HepG2 (cell line): Measurements from ENCODE around the gene COQ8B. TPM values are rescaled to one million over a fixed set of nuclear protein-coding genes. Genes with fewer than 3 reads are reported as not detected.
A peak's percentile ranks its signal among the peaks of the same experiment; 100 is the strongest.

Source experiments
- ATAC-seq: fragments of 200-7000 bp; cut with Tn5 transposase; 3 replicates; pipeline ENCODE4 v1.9.1; 2020; ENCODE audit warnings: mild to moderate bottlenecking, moderate library complexity
- BruUV-seq: library from RNA; stranded (reverse); fragments of 400-500 nt; replicated peaks from 2 replicates; lab custom pipeline; 2021; lab: Mats Ljungman, UMichigan
- CTCF ChIA-PET: fragments of 300-600 bp; formaldehyde crosslinking; extraction: SDS; loops from one replicate; lab custom pipeline; 2021; ENCODE audit warnings: low total read pairs, inconsistent platforms, low intra/inter-chr PET ratio; lab: Yijun Ruan, JAX
- POLR2A ChIA-PET: fragments of 350-600 bp; sonication (Branson Sonifier 250); formaldehyde crosslinking; loops from one replicate; lab custom pipeline; 2020; ENCODE audit warnings: antibody characterized with exemption, inconsistent platforms; lab: Yijun Ruan, JAX
- DNase-seq: peaks from one replicate; pipeline ENCODE4 v3.0.0-alpha.2; 2015; ENCODE audit warnings: low spot score
- FAIRE-seq: peaks from 3 replicates; lab custom pipeline; 2011; peaks lifted over from hg19 to GRCh38; lab: Jason Lieb, UNC
- H2AFZ ChIP-seq: one replicate; pipeline ENCODE4 v1.6.1; 2011; ENCODE audit warnings: low read length, inconsistent platforms
- H3K27ac ChIP-seq: fragments of 300-600 bp; 3 replicates; pipeline ENCODE4 v1.8.0; 2011; ENCODE audit warnings: mixed run types, mild to moderate bottlenecking, mixed read lengths, low read length, inconsistent platforms; ENCODE audit not compliant: insufficient read depth; ENCODE audit errors: extremely low read length
- H3K27me3 ChIP-seq, 2 experiments: fragments of 200-600 bp in 1 of 2; 2 replicates in 1 of 2; 3 replicates in 1 of 2; pipeline versions ENCODE4 v1.6.0 to v1.8.0; 2011; ENCODE audit warnings: low read length in 2 of 2, mild to moderate bottlenecking in 2 of 2, moderate library complexity in 2 of 2, inconsistent platforms in 1 of 2; ENCODE audit not compliant: insufficient read depth in 2 of 2, control insufficient read depth in 1 of 2
- H3K36me3 ChIP-seq, 2 experiments: fragments of 200-600 bp in 1 of 2; replicated peaks in 1 of 2; 2 replicates in 1 of 2; 3 replicates in 1 of 2; pipeline versions ENCODE4 v1.5.1 to v1.8.0; 2011; ENCODE audit warnings: low read length in 2 of 2, inconsistent platforms in 1 of 2; ENCODE audit not compliant: insufficient read depth in 2 of 2, control insufficient read depth in 1 of 2
- H3K4me1 ChIP-seq: 2 replicates; pipeline ENCODE4 v1.5.1; 2012; ENCODE audit warnings: low read length, inconsistent platforms; ENCODE audit not compliant: insufficient read depth
- H3K4me2 ChIP-seq: 2 replicates; pipeline ENCODE4 v1.6.0; 2011; ENCODE audit warnings: low read depth, low read length, inconsistent platforms
- H3K4me3 ChIP-seq, 3 experiments: fragments of 200-600 bp in 1 of 3; sonication (generic), shearing (Covaris generic) in 1 of 3; replicated peaks in 1 of 3; 2 replicates each; pipeline ENCODE4 v1.5.1; 2011 to 2016; ENCODE audit warnings: low read length in 3 of 3, inconsistent platforms in 2 of 3, low read depth in 2 of 3, mild to moderate bottlenecking in 2 of 3, control low read depth in 1 of 3, mixed read lengths in 1 of 3; ENCODE audit not compliant: insufficient read depth in 1 of 3
- H3K79me2 ChIP-seq: one replicate; pipeline ENCODE4 v1.6.1; 2011; ENCODE audit warnings: low read length, inconsistent platforms; ENCODE audit not compliant: insufficient read depth
- H3K9ac ChIP-seq: 2 replicates; pipeline ENCODE4 v1.6.0; 2011; ENCODE audit warnings: mild to moderate bottlenecking, low read depth, low read length, inconsistent platforms; ENCODE audit not compliant: insufficient read depth
- H3K9me3 ChIP-seq: 2 replicates; pipeline ENCODE4 v1.5.1; 2012; ENCODE audit warnings: mild to moderate bottlenecking, low read length
- H4K20me1 ChIP-seq: 2 replicates; pipeline ENCODE4 v1.6.0; 2011; ENCODE audit warnings: inconsistent platforms, mild to moderate bottlenecking, low read length, moderate library complexity; ENCODE audit not compliant: insufficient read depth
- IRX3 ChIP-seq: sonication (generic); formaldehyde crosslinking; IDR thresholded peaks from 2 replicates; pipeline ENCODE4 v1.8.1; 2023; ENCODE audit warnings: mild to moderate bottlenecking, low read depth, missing genetic modification reagents, borderline replicate concordance
- XBP1 ChIP-seq: sonication (generic); formaldehyde crosslinking; IDR thresholded peaks from 2 replicates; pipeline ENCODE4 v1.5.0; 2020; ENCODE audit warnings: missing genetic modification reagents
- ZFP36L1 ChIP-seq: sonication (generic); formaldehyde crosslinking; IDR thresholded peaks from 2 replicates; pipeline ENCODE4 v1.8.0; 2022; ENCODE audit warnings: mild to moderate bottlenecking, missing genetic modification reagents, moderate library complexity
- ZNF564 ChIP-seq: sonication (generic); formaldehyde crosslinking; IDR thresholded peaks from 2 replicates; pipeline ENCODE4 v1.8.1; 2023; ENCODE audit warnings: mild to moderate bottlenecking, missing genetic modification reagents
- ZNF788 ChIP-seq: sonication (generic); formaldehyde crosslinking; IDR thresholded peaks from 2 replicates; pipeline ENCODE4 v1.5.0; 2020; ENCODE audit warnings: mild to moderate bottlenecking, missing genetic modification reagents, borderline replicate concordance
- WGBS: methylation state at CpG from one replicate; pipeline ENCODE4 v1.1.6; 2017; ENCODE audit warnings: low lambda C conversion rate; 5-methylcytosine and 5-hydroxymethylcytosine counted together
- in situ Hi-C: cut with HindIII; loops from 2 replicates; pipeline ENCODE4 v1.10.0; 2017; ENCODE audit warnings: low pct_unique_long_range_greater_than_20kb; ENCODE audit not compliant: extremely low pct_ligation_motif_present
- intact Hi-C: fragments of 100-400 bp; cut with micrococcal nuclease; formaldehyde crosslinking; loops from one replicate; pipeline ENCODE4 v1.10.0; 2022; ENCODE audit not compliant: unreplicated experiment
- polyA plus RNA-seq, 8 experiments: library from polyadenylated mRNA; depleted of rRNA in 3 of 8; stranded (reverse) in 7 of 8; unstranded in 1 of 8; fragments of >200 nt; fragmentation: Illumina TruSeq in 4 of 8; extraction: Trizol in 4 of 8; gene quantifications; 2 replicates each; pipeline versions ENCODE4 v1.2.1 to v1.2.3, GENCODE V29; 2011 to 2016; ENCODE audit warnings: low read depth in 4 of 8, missing spikeins in 1 of 8, mixed read lengths in 1 of 8; ENCODE audit not compliant: insufficient read depth in 1 of 8
- total RNA-seq, 5 experiments: library from RNA; depleted of rRNA; stranded (reverse); fragments of >200 nt; fragmentation: Illumina TruSeq; extraction: Trizol; gene quantifications; 2 replicates each; pipeline ENCODE4 v1.2.3, GENCODE V29; 2016; ENCODE audit warnings: low read depth in 1 of 5
- TF ChIP-seq, protein P1 (sequence below), 2 experiments: sonication (generic) in 1 of 2; formaldehyde crosslinking in 1 of 2; IDR thresholded peaks; 2 replicates each; pipeline versions ENCODE4 v1.4.0 to v1.6.1; 2016 to 2020; ENCODE audit warnings: borderline replicate concordance in 1 of 2, low read depth in 1 of 2, mild to moderate bottlenecking in 1 of 2, missing genetic modification reagents in 1 of 2
- TF ChIP-seq, protein P2 (sequence below): sonication (generic); formaldehyde crosslinking; IDR thresholded peaks from 2 replicates; pipeline ENCODE4 v1.5.0; 2020; ENCODE audit warnings: missing genetic modification reagents, mild to moderate bottlenecking, borderline replicate concordance
- TF ChIP-seq, protein P3 (sequence below): sonication (generic); formaldehyde crosslinking; IDR thresholded peaks from 2 replicates; pipeline ENCODE4 v1.5.0; 2020; ENCODE audit warnings: missing genetic modification reagents
- TF ChIP-seq, protein P4 (sequence below): sonication (generic); formaldehyde crosslinking; IDR thresholded peaks from 2 replicates; pipeline ENCODE4 v1.8.0; 2022; ENCODE audit warnings: mild to moderate bottlenecking, missing genetic modification reagents, moderate library complexity
- TF ChIP-seq, protein P5 (sequence below): sonication (generic); formaldehyde crosslinking; IDR thresholded peaks from 2 replicates; pipeline ENCODE4 v1.9.0; 2021; ENCODE audit warnings: missing genetic modification reagents, borderline replicate concordance

Gene COQ8B
- total and polyA plus RNA-seq, 2 of the 13 experiments (the other 11 are each of a cell fraction or from before 2014, with no cell fraction given): 12.3 to 17.2 TPM

DNA sequence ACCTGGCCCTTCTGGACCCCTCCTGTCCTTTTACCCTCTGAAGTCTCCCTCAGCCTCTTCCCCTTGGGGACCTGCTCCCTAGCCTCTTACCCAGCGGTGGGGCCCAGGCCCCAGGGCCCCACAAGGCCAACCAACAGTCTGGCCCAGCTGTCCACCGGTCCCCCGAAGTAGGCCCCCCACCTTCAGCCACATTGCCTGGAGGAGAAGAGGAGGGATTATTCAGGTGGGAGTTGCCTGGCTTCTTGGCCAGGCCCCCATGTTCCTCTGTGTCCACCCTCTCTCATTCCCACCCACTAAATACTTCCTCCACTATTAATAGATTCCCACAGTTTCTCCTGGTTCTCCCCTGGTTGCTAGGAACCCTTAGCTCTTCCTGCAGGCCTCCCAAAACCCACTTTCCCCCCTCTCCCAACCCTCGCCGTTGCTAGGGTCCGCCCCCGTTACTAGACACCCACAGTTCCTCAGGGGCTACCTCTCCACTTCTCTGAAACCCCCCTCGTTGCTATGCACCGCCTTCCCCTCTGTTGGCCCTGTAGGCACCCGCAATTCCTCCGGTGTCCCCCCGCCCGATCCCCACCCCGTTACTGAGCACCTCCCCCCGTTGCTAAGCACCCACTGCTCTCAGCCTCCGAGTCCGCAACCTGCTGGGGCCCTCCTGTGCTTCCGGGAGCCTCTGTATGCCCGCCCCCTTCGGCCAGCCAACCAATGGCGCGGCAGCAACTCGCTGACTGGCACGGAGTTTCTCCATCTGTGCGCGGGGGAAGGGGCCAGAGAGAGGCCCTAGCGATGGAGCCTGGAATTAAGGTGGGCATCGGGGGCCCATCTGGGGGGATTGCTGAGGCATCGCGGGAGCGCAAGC, 2.0 kb downstream of the COQ8B start (continued):
- TF ChIP-seq, protein P1, sequence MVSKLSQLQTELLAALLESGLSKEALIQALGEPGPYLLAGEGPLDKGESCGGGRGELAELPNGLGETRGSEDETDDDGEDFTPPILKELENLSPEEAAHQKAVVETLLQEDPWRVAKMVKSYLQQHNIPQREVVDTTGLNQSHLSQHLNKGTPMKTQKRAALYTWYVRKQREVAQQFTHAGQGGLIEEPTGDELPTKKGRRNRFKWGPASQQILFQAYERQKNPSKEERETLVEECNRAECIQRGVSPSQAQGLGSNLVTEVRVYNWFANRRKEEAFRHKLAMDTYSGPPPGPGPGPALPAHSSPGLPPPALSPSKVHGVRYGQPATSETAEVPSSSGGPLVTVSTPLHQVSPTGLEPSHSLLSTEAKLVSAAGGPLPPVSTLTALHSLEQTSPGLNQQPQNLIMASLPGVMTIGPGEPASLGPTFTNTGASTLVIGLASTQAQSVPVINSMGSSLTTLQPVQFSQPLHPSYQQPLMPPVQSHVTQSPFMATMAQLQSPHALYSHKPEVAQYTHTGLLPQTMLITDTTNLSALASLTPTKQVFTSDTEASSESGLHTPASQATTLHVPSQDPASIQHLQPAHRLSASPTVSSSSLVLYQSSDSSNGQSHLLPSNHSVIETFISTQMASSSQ (IDR thresholded peaks at IDR 0.05; ENCODE audit: low read depth): no peak
- TF ChIP-seq, protein P1 (CRISPR knock-in tag; IDR thresholded peaks at IDR 0.05; ENCODE audit: borderline replicate concordance): 0 out of 2 replicates have a peak, but pooled peaks have one; percentile 3

DNA sequence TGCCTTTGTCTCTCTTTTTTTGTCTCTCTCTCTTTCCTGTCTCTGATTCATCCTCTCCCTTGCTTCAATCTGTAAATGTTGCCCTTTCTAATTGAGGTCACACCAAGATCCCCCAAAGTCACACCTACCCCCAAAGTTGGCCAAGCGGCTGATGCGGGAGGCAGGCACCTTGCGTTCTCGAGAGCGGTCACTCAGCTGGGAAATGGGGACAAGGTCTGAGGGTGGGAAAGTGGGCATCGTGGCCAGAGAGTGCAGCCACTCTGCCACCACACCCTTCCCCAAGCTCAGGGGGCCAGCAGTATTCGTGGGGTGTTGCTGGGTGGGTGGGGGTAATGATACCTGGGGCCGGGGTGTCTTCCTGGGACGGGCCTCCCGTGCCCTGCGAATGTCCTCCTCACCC, 2.7 kb downstream of the COQ8B start:
- WGBS: 80% methylated on average over 7 of the region's 11 CpGs
- Histone ChIP-seq H3K36me3 (peaks cover 2 to 7% of the 10 kb centered on the region in 2 experiments; a peak in 3 of 5 replicates), H3K27me3 (no peaks in the 10 kb centered on the region; a peak in 1 of 5 replicates), H4K20me1 (no peaks in the 10 kb centered on the region), H3K9ac (0 out of 2 replicates have a peak overlapping the region, but pooled peaks have one; percentile 67), H3K79me2 (peaks cover 17% of the 10 kb centered on the region), H3K4me1 (peaks cover 19% of the 10 kb centered on the region), H3K9me3 (no peaks in the 10 kb centered on the region), H2AFZ (no peak overlapping the region), H3K4me2 (peak overlapping the region; percentile 94; the same call in 1 of the 2 replicates), H3K4me3 (no peak overlapping the region), H3K27ac (no peak overlapping the region)
- intact Hi-C loops: no loop called here
- in situ Hi-C loops: no loop called here
- ATAC-seq (no peak), DNase-seq (no peak), FAIRE-seq (no peak)
- ChIA-PET CTCF (no interaction called here), POLR2A (interaction anchor here (1.0 kb wide), 1 partner anchor 64 kb away, joined by 6 read pairs; the partner anchor contains the start of gene RAB4B)
- no TSS peak for BruUV-seq
- TF ChIP-seq XBP1 (CRISPR knock-in tag) (no peak), ZFP36L1 (CRISPR knock-in tag) (no peak), IRX3 (CRISPR knock-in tag) (no peak), ZNF564 (CRISPR knock-in tag) (no peak), ZNF788 (CRISPR knock-in tag) (no peak)
- TF ChIP-seq, protein P2, sequence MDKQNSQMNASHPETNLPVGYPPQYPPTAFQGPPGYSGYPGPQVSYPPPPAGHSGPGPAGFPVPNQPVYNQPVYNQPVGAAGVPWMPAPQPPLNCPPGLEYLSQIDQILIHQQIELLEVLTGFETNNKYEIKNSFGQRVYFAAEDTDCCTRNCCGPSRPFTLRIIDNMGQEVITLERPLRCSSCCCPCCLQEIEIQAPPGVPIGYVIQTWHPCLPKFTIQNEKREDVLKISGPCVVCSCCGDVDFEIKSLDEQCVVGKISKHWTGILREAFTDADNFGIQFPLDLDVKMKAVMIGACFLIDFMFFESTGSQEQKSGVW: no peak
- TF ChIP-seq, protein P3, sequence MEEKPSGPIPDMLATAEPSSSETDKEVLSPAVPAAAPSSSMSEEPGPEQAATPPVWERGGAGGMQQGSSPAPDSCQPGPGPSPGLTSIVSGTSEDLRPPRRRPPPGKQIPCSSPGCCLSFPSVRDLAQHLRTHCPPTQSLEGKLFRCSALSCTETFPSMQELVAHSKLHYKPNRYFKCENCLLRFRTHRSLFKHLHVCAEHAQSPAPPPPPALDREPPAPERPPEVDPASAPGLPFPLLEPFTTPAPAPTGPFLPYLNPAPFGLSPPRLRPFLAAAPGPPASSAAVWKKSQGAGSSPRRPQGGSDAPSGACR: no peak
- TF ChIP-seq, protein P4, sequence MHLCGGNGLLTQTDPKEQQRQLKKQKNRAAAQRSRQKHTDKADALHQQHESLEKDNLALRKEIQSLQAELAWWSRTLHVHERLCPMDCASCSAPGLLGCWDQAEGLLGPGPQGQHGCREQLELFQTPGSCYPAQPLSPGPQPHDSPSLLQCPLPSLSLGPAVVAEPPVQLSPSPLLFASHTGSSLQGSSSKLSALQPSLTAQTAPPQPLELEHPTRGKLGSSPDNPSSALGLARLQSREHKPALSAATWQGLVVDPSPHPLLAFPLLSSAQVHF (CRISPR knock-in tag): no peak
- TF ChIP-seq, protein P5, sequence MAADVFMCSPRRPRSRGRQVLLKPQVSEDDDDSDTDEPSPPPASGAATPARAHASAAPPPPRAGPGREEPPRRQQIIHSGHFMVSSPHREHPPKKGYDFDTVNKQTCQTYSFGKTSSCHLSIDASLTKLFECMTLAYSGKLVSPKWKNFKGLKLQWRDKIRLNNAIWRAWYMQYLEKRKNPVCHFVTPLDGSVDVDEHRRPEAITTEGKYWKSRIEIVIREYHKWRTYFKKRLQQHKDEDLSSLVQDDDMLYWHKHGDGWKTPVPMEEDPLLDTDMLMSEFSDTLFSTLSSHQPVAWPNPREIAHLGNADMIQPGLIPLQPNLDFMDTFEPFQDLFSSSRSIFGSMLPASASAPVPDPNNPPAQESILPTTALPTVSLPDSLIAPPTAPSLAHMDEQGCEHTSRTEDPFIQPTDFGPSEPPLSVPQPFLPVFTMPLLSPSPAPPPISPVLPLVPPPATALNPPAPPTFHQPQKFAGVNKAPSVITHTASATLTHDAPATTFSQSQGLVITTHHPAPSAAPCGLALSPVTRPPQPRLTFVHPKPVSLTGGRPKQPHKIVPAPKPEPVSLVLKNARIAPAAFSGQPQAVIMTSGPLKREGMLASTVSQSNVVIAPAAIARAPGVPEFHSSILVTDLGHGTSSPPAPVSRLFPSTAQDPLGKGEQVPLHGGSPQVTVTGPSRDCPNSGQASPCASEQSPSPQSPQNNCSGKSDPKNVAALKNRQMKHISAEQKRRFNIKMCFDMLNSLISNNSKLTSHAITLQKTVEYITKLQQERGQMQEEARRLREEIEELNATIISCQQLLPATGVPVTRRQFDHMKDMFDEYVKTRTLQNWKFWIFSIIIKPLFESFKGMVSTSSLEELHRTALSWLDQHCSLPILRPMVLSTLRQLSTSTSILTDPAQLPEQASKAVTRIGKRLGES (CRISPR knock-in tag): no peak
